GM18867 (cell line): ENCODE results near the gene IFNE.
"Not testable (repeated sequence)": the region's sequence is repeated elsewhere in the genome, so short reads cannot be mapped to it uniquely, and the experiment has no call there.

Source experiments
- ATAC-seq: cut with Tn5 transposase; IDR thresholded peaks from one replicate; pipeline ENCODE4 v1.9.1; 2021; ENCODE audit warnings: mild to moderate bottlenecking, moderate library complexity; ENCODE audit not compliant: unreplicated experiment

The IFNE gene

GRCh38 chr9:21499912-21500311 is 17.8 kb upstream of the IFNE start:
- no peak for ATAC-seq

GRCh38 chr9:21491756-21492155 is 9.6 kb upstream of the IFNE start:
- no peak for ATAC-seq

GRCh38 chr9:21481470-21482056 is 550 bp downstream of the IFNE start:
- no peak for ATAC-seq

- no peak for ATAC-seq
Observed at GRCh38 chr9:21479152-21479702, 2.9 kb downstream of the IFNE start.

GRCh38 chr9:21477466-21477865 is 4.6 kb downstream of the IFNE start:
- no peak for ATAC-seq

- ATAC-seq, result no peak
Observed at GRCh38 chr9:21473236-21473635, 8.9 kb downstream of the IFNE start.

GRCh38 chr9:21470126-21470525 is 12.0 kb downstream of the IFNE start:
- ATAC-seq, result no peak

GRCh38 chr9:21465859-21466518 is 16.1 kb downstream of the IFNE start:
- ATAC-seq, result no peak

GRCh38 chr9:21465138-21465537 is 17.0 kb downstream of the IFNE start:
- ATAC-seq, result no peak

GRCh38 chr9:21461377-21461776 is 20.7 kb downstream of the IFNE start:
- ATAC-seq, result no peak

GRCh38 chr9:21455320-21455719 is 26.8 kb downstream of the IFNE start:
- ATAC-seq, result peak; percentile 94

GRCh38 chr9:21454149-21454548 is 28.0 kb downstream of the IFNE start:
- ATAC-seq, result no peak

- no peak for ATAC-seq
Observed at GRCh38 chr9:21452681-21453080, 29.4 kb downstream of the IFNE start.

- ATAC-seq, result no peak
Observed at GRCh38 chr9:21450733-21451394, 31.2 kb downstream of the IFNE start.

- ATAC-seq, result not testable (repeated sequence)
Observed at GRCh38 chr9:21449312-21449711, 32.8 kb downstream of the IFNE start.

GRCh38 chr9:21443849-21444625 is 38.1 kb downstream of the IFNE start:
- ATAC-seq, result peak; percentile 92

GRCh38 chr9:21440139-21440538 is 42.0 kb downstream of the IFNE start, which contains the start of gene IFNA1:
TSS of gene IFNA1 (plus strand) at chr9:21440439. CDS start at chr9:21440508, 69 bp downstream.
- ATAC-seq, result no peak

GRCh38 chr9:21435015-21435383 is 47.1 kb downstream of the IFNE start:
- not testable (repeated sequence) for ATAC-seq

- ATAC-seq, result peak; percentile 39
Observed at GRCh38 chr9:21434202-21435014, 47.7 kb downstream of the IFNE start.

GRCh38 chr9:21432672-21433425 is 49.3 kb downstream of the IFNE start:
- ATAC-seq, result peak; percentile 73
